Activated T-cell treated with anti-CD3 and anti-CD28 coated beads for 48 hours (primary cell): ENCODE results near the gene ACP4.

Experiments used
- DNase-seq: peaks from one replicate; pipeline ENCODE4 v3.0.0-alpha.2; 2020; ENCODE audit warnings: low read depth

The ACP4 gene

DNA sequence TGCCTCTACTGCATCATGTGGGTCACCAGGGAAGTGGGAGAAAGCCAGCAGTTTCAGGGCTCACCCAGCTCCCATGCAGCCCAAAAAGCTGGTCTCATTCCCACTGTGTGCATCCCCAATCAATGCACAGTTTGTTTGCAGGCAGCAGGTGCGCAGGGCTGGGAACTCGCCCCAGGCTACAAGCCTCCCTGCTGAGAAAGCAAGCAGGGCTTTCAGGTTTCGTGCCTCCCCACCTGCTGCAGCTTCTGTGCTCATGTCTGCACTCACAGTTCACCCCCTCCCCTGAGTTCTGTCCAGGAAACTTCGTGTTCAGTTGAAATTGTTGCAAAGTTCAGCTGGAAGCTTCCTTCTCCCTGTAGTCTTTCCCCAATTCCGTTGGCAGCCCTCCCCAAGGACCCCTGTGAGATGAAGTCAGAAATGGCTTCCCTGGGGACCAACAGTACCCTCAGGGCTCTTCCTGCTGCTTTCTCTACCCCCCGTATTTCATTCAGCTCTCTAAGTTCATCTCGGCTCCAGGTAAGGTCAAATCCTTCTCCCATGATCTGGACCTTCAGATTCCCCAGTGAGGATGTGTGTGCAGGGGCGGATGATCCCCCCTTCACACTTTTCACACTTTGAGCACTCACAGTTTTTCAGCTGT is 54.2 kb downstream of the ACP4 start:
- no peak for DNase-seq
